ENCODE data around the gene PSRC1. TPM values are rescaled to one million over a fixed set of nuclear protein-coding genes. Genes with fewer than 3 reads are reported as not detected.

PSRC1 gene
- total RNA-seq, 4 donors from 2014 or later = 1.7 to 8.7 (median 2.1) TPM

- no peak for ATAC-seq (ENCODE audit: low FRiP score)
Observed at GRCh38 chr1:109275706-109276345, 7.1 kb downstream of the PSRC1 start.

GRCh38 chr1:109274533-109275476 lies 8.1 kb downstream of the PSRC1 start:
- ATAC-seq (ENCODE audit: low FRiP score) = no peak
- no peak for DNase-seq (ENCODE audit: low spot score)

More at GRCh38 chr1:109275706-109276345, 7.1 kb downstream of the PSRC1 start:
- DNase-seq (ENCODE audit: low spot score) = no peak
- TF ChIP-seq CTCF (IDR thresholded peaks at IDR 0.05) = no peak

GRCh38 chr1:109273570-109274288 lies 9.2 kb downstream of the PSRC1 start:
- no peak for TF ChIP-seq CTCF (IDR thresholded peaks at IDR 0.05)
- DNase-seq (ENCODE audit: low spot score) (no peak), ATAC-seq (ENCODE audit: low FRiP score) (no peak)

More at GRCh38 chr1:109274533-109275476, 8.1 kb downstream of the PSRC1 start:
- no peak for TF ChIP-seq CTCF (IDR thresholded peaks at IDR 0.05)

GRCh38 chr1:109272831-109273547 lies 10.0 kb downstream of the PSRC1 start:
- DNase-seq (ENCODE audit: low spot score) (no peak), ATAC-seq (ENCODE audit: low FRiP score) (no peak)
- no peak for TF ChIP-seq CTCF (IDR thresholded peaks at IDR 0.05)

GRCh38 chr1:109272021-109272799 lies 10.7 kb downstream of the PSRC1 start:
- no peak for DNase-seq (ENCODE audit: low spot score)
- TF ChIP-seq CTCF (IDR thresholded peaks at IDR 0.05) = no peak
- no peak for ATAC-seq (ENCODE audit: low FRiP score)

- DNase-seq (ENCODE audit: low spot score) = no peak
- no peak for ATAC-seq (ENCODE audit: low FRiP score)
- TF ChIP-seq CTCF (IDR thresholded peaks at IDR 0.05) = no peak
Observed at GRCh38 chr1:109271458-109271857, 11.5 kb downstream of the PSRC1 start.
